Adrenal gland (tissue), 12 donors: ENCODE results near the gene ANXA7. TPM values are rescaled to one million over a fixed set of nuclear protein-coding genes. Genes with fewer than 3 reads are reported as not detected.

ENCODE experiments used
- DNase-seq, 7 donors: peaks; one replicate each; pipeline ENCODE4 v3.0.0-alpha.2; 2019 to 2020
- H3K27ac ChIP-seq, 5 donors: fragments of 200-600 bp; sonication (generic) in 4 of 5; 1 replicate in 3 of 5; 2 replicates in 2 of 5; pipeline versions ENCODE4 v1.5.1 to v1.8.0; 2016 to 2020; ENCODE audit warnings: mild to moderate bottlenecking in 1 of 5
- H3K27me3 ChIP-seq: fragments of 200-600 bp; 2 replicates; pipeline ENCODE4 v1.8.0; 2021
- H3K36me3 ChIP-seq, 2 donors: fragments of 200-600 bp; replicated peaks in 1 of 2; 1 replicate in 1 of 2; 2 replicates in 1 of 2; pipeline versions ENCODE4 v1.5.1 to v1.8.0; 2018 to 2022
- H3K4me1 ChIP-seq, 2 donors: fragments of 200-600 bp; replicated peaks in 1 of 2; 1 replicate in 1 of 2; 2 replicates in 1 of 2; pipeline versions ENCODE4 v1.5.1 to v1.8.0; 2018 to 2021
- H3K4me3 ChIP-seq, 4 donors: fragments of 200-600 bp; sonication (generic) in 3 of 4; one replicate each; pipeline ENCODE4 v1.5.1; 2016 to 2018
- H3K9me3 ChIP-seq, 3 donors: fragments of 200-600 bp; sonication (generic) in 1 of 3; replicated peaks in 1 of 3; 1 replicate in 2 of 3; 2 replicates in 1 of 3; pipeline versions ENCODE4 v1.5.1 to v1.8.0; 2016 to 2021
- POLR2A ChIP-seq, 2 donors: fragments of 450-650 bp; IDR thresholded peaks; one replicate each; pipeline ENCODE4 v1.6.1; 2017; ENCODE audit warnings: antibody characterized with exemption in 2 of 2, mild to moderate bottlenecking in 2 of 2, moderate library complexity in 1 of 2
- WGBS, 4 donors: extraction: QIAGEN DNeasy Blood & Tissue Kit in 2 of 4; methylation state at CpG; one replicate each; pipeline versions ENCODE4 v1.1.5 to v1.1.7; 2013 to 2017; 5-methylcytosine and 5-hydroxymethylcytosine counted together
- intact Hi-C, 2 donors: fragments of 100-400 bp; cut with DNase I; formaldehyde crosslinking; loops; one replicate each; pipeline versions ENCODE4 v1.14.1 to v1.15.0; 2022 to 2023
- polyA plus RNA-seq, 3 donors: library from polyadenylated mRNA; stranded (reverse); fragments of 200-250 nt in 2 of 3; fragments of 350-450 nt in 1 of 3; fragmentation: Illumina TruSeq in 1 of 3; extraction: RNeasy Lipid Tissue Mini Kit (QIAGEN cat#74804) in 1 of 3; gene quantifications; one replicate each; pipeline ENCODE4 v1.2.3, GENCODE V29; 2013 to 2014
- total RNA-seq, 9 donors: library from RNA; depleted of rRNA in 4 of 9; stranded (reverse); fragments of >200 nt in 4 of 9; fragments of 120-200 nt in 1 of 9; fragmentation: NEBNext Ultra II Directional in 1 of 9; extraction: Animal tissue kit (Norgen Biotek cat#: 25700) in 1 of 9; gene quantifications; one replicate each; pipeline versions ENCODE4 v1.1.0 to v1.2.4, GENCODE V29; 2013 to 2023
- TF ChIP-seq, protein P1 (sequence below), 6 experiments: fragments of 450-650 bp in 4 of 6; fragments of 200-600 bp in 2 of 6; sonication (generic) in 1 of 6; IDR thresholded peaks; 1 replicate in 5 of 6; 2 replicates in 1 of 6; pipeline versions ENCODE4 v1.5.1 to v1.8.0; 2016 to 2021; ENCODE audit warnings: antibody characterized with exemption in 6 of 6, mild to moderate bottlenecking in 2 of 6, moderate library complexity in 1 of 6
- donor health status: healthy with polysubstance abuse.
- donor health status: Bipolar disorder and iron deficiency.
- donor health status: DM: yes; HTN: yes; CAD: no.
- donor health status: DM: no; HTN: no; CAD: no.
- donor health status: DM: no; HTN: no; CAD: no.
- donor health status: DM: yes; HTN: yes; CAD: no.

Gene ANXA7
- total and polyA plus RNA-seq, 12 donors = 43.4 to 196 (median 132) TPM

DNA sequence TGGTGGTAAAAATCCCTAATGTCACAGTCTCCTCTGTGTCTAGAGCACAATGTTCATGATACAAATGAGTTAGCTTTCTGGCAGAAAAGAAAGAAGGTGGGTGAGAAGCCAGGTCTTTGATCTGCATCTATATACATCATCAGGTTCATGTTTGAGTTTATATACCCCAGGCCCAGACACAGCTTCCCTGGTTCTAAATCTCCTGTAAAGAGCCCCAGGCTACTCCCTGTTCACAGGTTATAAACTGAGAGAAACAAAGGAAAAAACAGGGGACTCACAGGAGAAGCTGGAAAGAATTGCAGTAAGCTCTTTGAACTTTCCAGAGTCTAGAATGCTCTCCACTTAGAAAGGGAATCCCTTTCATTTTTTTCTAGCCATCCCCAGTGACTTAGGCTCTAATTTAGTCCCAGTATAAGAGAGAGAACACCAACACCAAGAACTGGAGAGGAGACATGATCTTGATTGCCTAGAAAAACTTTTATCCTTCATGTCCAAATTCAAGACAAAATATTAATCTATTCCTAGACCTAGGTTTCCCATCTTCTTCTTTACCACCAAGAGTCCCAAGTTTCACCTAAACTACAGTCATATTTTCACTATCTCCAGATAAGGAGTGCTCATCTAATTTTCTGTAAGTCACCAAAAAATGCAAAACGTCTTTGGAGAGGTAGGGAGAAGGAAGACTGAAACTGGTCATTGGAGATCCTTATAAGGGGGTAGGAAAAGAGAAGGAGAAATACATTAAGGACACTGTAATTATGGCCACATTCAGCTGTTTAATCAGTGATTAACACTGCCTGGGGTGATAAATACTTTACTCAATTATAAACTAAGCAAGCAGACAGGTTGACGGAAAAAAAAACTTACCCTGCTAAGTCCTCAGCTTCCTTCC, 19.0 kb upstream of the ANXA7 start:
- H3K36me3 ChIP-seq = peaks cover 0 to 13% of the 10 kb centered on the region in 2 donors
- H3K4me3 ChIP-seq = no peak overlapping the region
- DNase-seq = no peak
- H3K27ac ChIP-seq = no peak overlapping the region
- H3K4me1 ChIP-seq = no peaks in the 10 kb centered on the region
- no peak for TF ChIP-seq POLR2A (IDR thresholded peaks at IDR 0.05)
- TF ChIP-seq, protein P1, sequence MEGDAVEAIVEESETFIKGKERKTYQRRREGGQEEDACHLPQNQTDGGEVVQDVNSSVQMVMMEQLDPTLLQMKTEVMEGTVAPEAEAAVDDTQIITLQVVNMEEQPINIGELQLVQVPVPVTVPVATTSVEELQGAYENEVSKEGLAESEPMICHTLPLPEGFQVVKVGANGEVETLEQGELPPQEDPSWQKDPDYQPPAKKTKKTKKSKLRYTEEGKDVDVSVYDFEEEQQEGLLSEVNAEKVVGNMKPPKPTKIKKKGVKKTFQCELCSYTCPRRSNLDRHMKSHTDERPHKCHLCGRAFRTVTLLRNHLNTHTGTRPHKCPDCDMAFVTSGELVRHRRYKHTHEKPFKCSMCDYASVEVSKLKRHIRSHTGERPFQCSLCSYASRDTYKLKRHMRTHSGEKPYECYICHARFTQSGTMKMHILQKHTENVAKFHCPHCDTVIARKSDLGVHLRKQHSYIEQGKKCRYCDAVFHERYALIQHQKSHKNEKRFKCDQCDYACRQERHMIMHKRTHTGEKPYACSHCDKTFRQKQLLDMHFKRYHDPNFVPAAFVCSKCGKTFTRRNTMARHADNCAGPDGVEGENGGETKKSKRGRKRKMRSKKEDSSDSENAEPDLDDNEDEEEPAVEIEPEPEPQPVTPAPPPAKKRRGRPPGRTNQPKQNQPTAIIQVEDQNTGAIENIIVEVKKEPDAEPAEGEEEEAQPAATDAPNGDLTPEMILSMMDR (IDR thresholded peaks at IDR 0.05) = no peak
- no peaks in the 10 kb centered on the region for H3K9me3 ChIP-seq
- intact Hi-C loops = no loop called here
- H3K27me3 ChIP-seq = no peaks in the 10 kb centered on the region
- WGBS, 4 donors = 72 to 87% (median 85%) methylated on average over 2 of the region's 2 CpGs

DNA sequence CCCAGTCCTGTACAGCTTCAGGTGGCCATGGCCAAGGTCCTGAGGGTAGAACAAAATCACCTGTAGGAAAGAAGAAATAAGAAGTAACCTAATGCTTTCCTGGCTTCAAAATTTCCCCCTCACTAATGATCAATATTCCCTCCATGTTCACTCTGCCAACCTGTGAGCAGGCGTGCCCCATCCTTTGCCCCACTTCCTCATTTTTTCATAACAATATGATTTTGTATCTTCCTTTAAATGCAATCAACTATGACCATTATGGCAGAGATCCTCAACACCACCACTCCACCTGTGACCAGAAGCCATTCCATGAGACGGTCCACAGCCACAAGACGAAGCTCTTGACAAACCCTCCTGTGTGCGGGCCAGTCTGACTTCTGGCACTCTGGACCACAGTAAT, 12.5 kb upstream of the ANXA7 start:
- Histone ChIP-seq H3K9me3 (no peaks in the 10 kb centered on the region), H3K27ac (no peak overlapping the region), H3K4me1 (no peaks in the 10 kb centered on the region), H3K27me3 (no peaks in the 10 kb centered on the region), H3K36me3 (peaks cover 0 to 47% of the 10 kb centered on the region in 2 donors), H3K4me3 (no peak overlapping the region)
- DNase-seq = no peak
- TF ChIP-seq, protein P1 (IDR thresholded peaks at IDR 0.05) = no peak
- no peak for TF ChIP-seq POLR2A (IDR thresholded peaks at IDR 0.05)
- WGBS, 4 donors = 92 to 98% (median 96%) methylated on average over 4 of the region's 4 CpGs
- intact Hi-C loops = no loop called here

DNA sequence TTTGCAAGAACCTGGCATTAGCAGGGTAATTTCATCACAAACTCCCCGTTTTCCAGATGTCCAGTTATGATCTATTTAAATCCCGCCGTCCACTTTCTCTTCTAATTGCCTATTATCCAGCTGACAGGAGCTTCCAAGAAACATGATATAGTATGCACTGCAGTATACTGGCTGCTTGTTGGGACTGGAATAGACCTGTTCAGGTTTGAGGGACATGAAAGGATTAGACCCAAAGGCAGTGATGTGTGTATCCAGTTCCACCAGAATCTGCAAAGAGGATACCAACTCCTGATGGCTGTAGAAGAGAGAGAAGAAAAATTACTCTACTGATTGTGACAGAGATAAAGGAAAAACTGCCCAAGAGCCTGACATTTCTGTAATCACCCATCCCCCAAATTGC, 10.6 kb upstream of the ANXA7 start:
- no peaks in the 10 kb centered on the region for H3K27me3 ChIP-seq
- WGBS, 4 donors = 86 to 90% (median 90%) methylated on average over 3 of the region's 3 CpGs
- no peak overlapping the region for H3K27ac ChIP-seq
- no peaks in the 10 kb centered on the region for H3K9me3 ChIP-seq
- H3K4me1 ChIP-seq = no peaks in the 10 kb centered on the region
- no peak for TF ChIP-seq POLR2A (IDR thresholded peaks at IDR 0.05)
- TF ChIP-seq, protein P1 (IDR thresholded peaks at IDR 0.05) = no peak
- intact Hi-C loops = no loop called here
- no peak for DNase-seq
- H3K4me3 ChIP-seq = no peak overlapping the region
- peaks cover 0 to 47% of the 10 kb centered on the region in 2 donors for H3K36me3 ChIP-seq

DNA sequence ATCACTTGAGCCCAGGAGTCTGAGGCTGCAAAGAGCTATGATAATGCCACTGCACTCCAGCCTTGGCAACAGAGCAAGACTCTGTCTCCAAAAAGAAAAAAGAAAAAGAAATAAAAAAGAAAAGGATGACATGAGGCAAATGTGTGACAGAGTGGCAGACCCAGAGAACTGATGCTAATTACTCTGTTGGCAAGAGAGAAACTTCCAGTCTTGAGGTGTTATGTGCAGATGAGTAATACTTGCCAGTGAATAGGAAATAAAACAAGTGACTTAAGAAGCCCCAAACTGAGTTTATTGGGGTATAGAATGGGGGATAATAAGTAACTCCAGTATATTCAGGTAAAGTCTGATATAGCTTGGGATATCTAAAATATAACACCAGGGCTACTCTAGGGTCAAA, 9.5 kb upstream of the ANXA7 start:
- intact Hi-C loops = no loop called here
- Histone ChIP-seq H3K9me3 (no peaks in the 10 kb centered on the region), H3K36me3 (peaks cover 0 to 47% of the 10 kb centered on the region in 2 donors), H3K4me3 (no peak overlapping the region), H3K27me3 (no peaks in the 10 kb centered on the region), H3K4me1 (no peaks in the 10 kb centered on the region), H3K27ac (no peak overlapping the region)
- DNase-seq = no peak
- TF ChIP-seq POLR2A (IDR thresholded peaks at IDR 0.05) = no peak
- TF ChIP-seq, protein P1 (IDR thresholded peaks at IDR 0.05) = no peak
